ENCODE measurements around the gene DOCK3. TPM values are rescaled to one million over a fixed set of nuclear protein-coding genes. Genes with fewer than 3 reads are reported as not detected.

DOCK3 gene
- total RNA-seq, 1 donor from 2014 or later: 21.0 TPM

- Mint-ChIP-seq H3K9me3 (no peaks in the 10 kb centered on the region), H3K4me1 (peaks cover 6% of the 10 kb centered on the region), H3K4me3 (no peak overlapping the region), H3K36me3 (no peaks in the 10 kb centered on the region), H3K27ac (no peak overlapping the region), H3K27me3 (ENCODE audit: low read depth) (peaks cover 8% of the 10 kb centered on the region)
- DNase-seq (ENCODE audit: low spot score in 2 of 2, unreplicated experiment in 2 of 2): no peak
- TF ChIP-seq CTCF (IDR thresholded peaks at IDR 0.05; ENCODE audit: unreplicated experiment): no peak
Measured at GRCh38 chr3:50657407-50657806, 17.3 kb upstream of the DOCK3 start.

GRCh38 chr3:50657816-50658215, 16.9 kb upstream of the DOCK3 start:
- peaks cover 8% of the 10 kb centered on the region for H3K27me3 Mint-ChIP-seq (ENCODE audit: low read depth)
- no peak overlapping the region for H3K27ac Mint-ChIP-seq
- H3K4me1 Mint-ChIP-seq: peaks cover 6% of the 10 kb centered on the region
- H3K36me3 Mint-ChIP-seq: no peaks in the 10 kb centered on the region
- TF ChIP-seq CTCF (IDR thresholded peaks at IDR 0.05; ENCODE audit: unreplicated experiment): no peak
- DNase-seq (ENCODE audit: low spot score in 2 of 2, unreplicated experiment in 2 of 2): no peak
- no peak overlapping the region for H3K4me3 Mint-ChIP-seq
- H3K9me3 Mint-ChIP-seq: no peaks in the 10 kb centered on the region

GRCh38 chr3:50658416-50658815, 16.3 kb upstream of the DOCK3 start:
- Mint-ChIP-seq H3K27ac (no peak overlapping the region), H3K36me3 (no peaks in the 10 kb centered on the region), H3K4me1 (peaks cover 6% of the 10 kb centered on the region), H3K27me3 (ENCODE audit: low read depth) (peaks cover 8% of the 10 kb centered on the region), H3K4me3 (no peak overlapping the region), H3K9me3 (no peaks in the 10 kb centered on the region)
- no peak for DNase-seq (ENCODE audit: low spot score in 2 of 2, unreplicated experiment in 2 of 2)
- TF ChIP-seq CTCF (IDR thresholded peaks at IDR 0.05; ENCODE audit: unreplicated experiment): no peak

GRCh38 chr3:50658831-50659230, 15.9 kb upstream of the DOCK3 start:
- Mint-ChIP-seq H3K27me3 (ENCODE audit: low read depth) (peaks cover 8% of the 10 kb centered on the region), H3K4me3 (no peak overlapping the region), H3K27ac (no peak overlapping the region), H3K9me3 (no peaks in the 10 kb centered on the region), H3K36me3 (no peaks in the 10 kb centered on the region), H3K4me1 (peaks cover 6% of the 10 kb centered on the region)
- no peak for TF ChIP-seq CTCF (IDR thresholded peaks at IDR 0.05; ENCODE audit: unreplicated experiment)
- DNase-seq (ENCODE audit: low spot score in 2 of 2, unreplicated experiment in 2 of 2): no peak

- no peak for TF ChIP-seq CTCF (IDR thresholded peaks at IDR 0.05; ENCODE audit: unreplicated experiment)
- DNase-seq (ENCODE audit: low spot score in 2 of 2, unreplicated experiment in 2 of 2): no peak
- H3K36me3 Mint-ChIP-seq: no peaks in the 10 kb centered on the region
Measured at GRCh38 chr3:50660386-50660785, 14.3 kb upstream of the DOCK3 start.

GRCh38 chr3:50661321-50661837, 13.3 kb upstream of the DOCK3 start:
- Mint-ChIP-seq H3K36me3 (no peaks in the 10 kb centered on the region), H3K27ac (no peak overlapping the region)

More at GRCh38 chr3:50660386-50660785, 14.3 kb upstream of the DOCK3 start:
- Mint-ChIP-seq H3K4me1 (peaks cover 6% of the 10 kb centered on the region), H3K4me3 (no peak overlapping the region), H3K27ac (no peak overlapping the region), H3K27me3 (ENCODE audit: low read depth) (peaks cover 8% of the 10 kb centered on the region), H3K9me3 (no peaks in the 10 kb centered on the region)

More at GRCh38 chr3:50661321-50661837, 13.3 kb upstream of the DOCK3 start:
- peaks cover 5% of the 10 kb centered on the region for H3K4me1 Mint-ChIP-seq
- DNase-seq (ENCODE audit: low spot score in 2 of 2, unreplicated experiment in 2 of 2): no peak
- no peak for TF ChIP-seq CTCF (IDR thresholded peaks at IDR 0.05; ENCODE audit: unreplicated experiment)
- peaks cover 11% of the 10 kb centered on the region for H3K27me3 Mint-ChIP-seq (ENCODE audit: low read depth)
- no peak overlapping the region for H3K4me3 Mint-ChIP-seq
- no peaks in the 10 kb centered on the region for H3K9me3 Mint-ChIP-seq

Measured in mesothelial cell of epicardium (in vitro differentiated cells).